ENCODE results near the gene FGGY.
"Not testable (repeated sequence)": the region's sequence is repeated elsewhere in the genome, so short reads cannot be mapped to it uniquely, and the experiment has no call there.

The FGGY gene

GRCh38 chr1:59511476-59512465, 214.9 kb downstream of the FGGY start:
- DNase-seq (ENCODE audit: low spot score), result no peak

- DNase-seq (ENCODE audit: low spot score), result no peak
Observed at GRCh38 chr1:59512702-59513101, 215.8 kb downstream of the FGGY start.

- no peak for DNase-seq (ENCODE audit: low spot score)
Observed at GRCh38 chr1:59514061-59514909, 217.4 kb downstream of the FGGY start.

GRCh38 chr1:59516881-59517280, 220.0 kb downstream of the FGGY start:
- no peak for DNase-seq (ENCODE audit: low spot score)

GRCh38 chr1:59520194-59520593, 223.3 kb downstream of the FGGY start:
- DNase-seq (ENCODE audit: low spot score), result no peak

- DNase-seq (ENCODE audit: low spot score), result no peak
Observed at GRCh38 chr1:59520827-59521418, 224.0 kb downstream of the FGGY start.

GRCh38 chr1:59521456-59521855, 224.6 kb downstream of the FGGY start:
- DNase-seq (ENCODE audit: low spot score), result no peak

- no peak for DNase-seq (ENCODE audit: low spot score)
Observed at GRCh38 chr1:59522925-59523505, 226.1 kb downstream of the FGGY start.

- DNase-seq (ENCODE audit: low spot score), result no peak
Observed at GRCh38 chr1:59523745-59524450, 227.0 kb downstream of the FGGY start.

- DNase-seq (ENCODE audit: low spot score), result no peak
Observed at GRCh38 chr1:59526240-59526639, 229.3 kb downstream of the FGGY start.

GRCh38 chr1:59528471-59528870, 231.6 kb downstream of the FGGY start:
- no peak for DNase-seq (ENCODE audit: low spot score)

GRCh38 chr1:59528900-59529299, 232.0 kb downstream of the FGGY start:
- DNase-seq (ENCODE audit: low spot score), result no peak

GRCh38 chr1:59530119-59530518, 233.2 kb downstream of the FGGY start:
- DNase-seq (ENCODE audit: low spot score), result no peak

- DNase-seq (ENCODE audit: low spot score), result no peak
Observed at GRCh38 chr1:59532102-59532501, 235.2 kb downstream of the FGGY start.

GRCh38 chr1:59538476-59538875, 241.6 kb downstream of the FGGY start:
- DNase-seq (ENCODE audit: low spot score), result not testable (repeated sequence)

GRCh38 chr1:59539961-59540681, 243.2 kb downstream of the FGGY start:
- DNase-seq (ENCODE audit: low spot score), result no peak

GRCh38 chr1:59541161-59541560, 244.3 kb downstream of the FGGY start:
- no peak for DNase-seq (ENCODE audit: low spot score)

GRCh38 chr1:59541891-59542290, 245.0 kb downstream of the FGGY start:
- no peak for DNase-seq (ENCODE audit: low spot score)

GRCh38 chr1:59543211-59543668, 246.3 kb downstream of the FGGY start:
- no peak for DNase-seq (ENCODE audit: low spot score)

GRCh38 chr1:59544615-59545293, 247.9 kb downstream of the FGGY start:
- no peak for DNase-seq (ENCODE audit: low spot score)
